GM21619 (cell line): ENCODE results near the gene CD79A.
"Not testable (repeated sequence)": the region's sequence is repeated elsewhere in the genome, so short reads cannot be mapped to it uniquely, and the experiment has no call there.

ENCODE experiments used
- ATAC-seq: cut with Tn5 transposase; IDR thresholded peaks from one replicate; pipeline ENCODE4 v1.9.1; 2021; ENCODE audit not compliant: unreplicated experiment

CD79A gene

GRCh38 chr19:41904118-41904870 is 27.2 kb downstream of the CD79A start:
- no peak for ATAC-seq

- ATAC-seq: no peak
Measured at GRCh38 chr19:41905273-41906002, 28.4 kb downstream of the CD79A start.

- ATAC-seq: no peak
Measured at GRCh38 chr19:41906271-41906670, 29.2 kb downstream of the CD79A start.

DNA sequence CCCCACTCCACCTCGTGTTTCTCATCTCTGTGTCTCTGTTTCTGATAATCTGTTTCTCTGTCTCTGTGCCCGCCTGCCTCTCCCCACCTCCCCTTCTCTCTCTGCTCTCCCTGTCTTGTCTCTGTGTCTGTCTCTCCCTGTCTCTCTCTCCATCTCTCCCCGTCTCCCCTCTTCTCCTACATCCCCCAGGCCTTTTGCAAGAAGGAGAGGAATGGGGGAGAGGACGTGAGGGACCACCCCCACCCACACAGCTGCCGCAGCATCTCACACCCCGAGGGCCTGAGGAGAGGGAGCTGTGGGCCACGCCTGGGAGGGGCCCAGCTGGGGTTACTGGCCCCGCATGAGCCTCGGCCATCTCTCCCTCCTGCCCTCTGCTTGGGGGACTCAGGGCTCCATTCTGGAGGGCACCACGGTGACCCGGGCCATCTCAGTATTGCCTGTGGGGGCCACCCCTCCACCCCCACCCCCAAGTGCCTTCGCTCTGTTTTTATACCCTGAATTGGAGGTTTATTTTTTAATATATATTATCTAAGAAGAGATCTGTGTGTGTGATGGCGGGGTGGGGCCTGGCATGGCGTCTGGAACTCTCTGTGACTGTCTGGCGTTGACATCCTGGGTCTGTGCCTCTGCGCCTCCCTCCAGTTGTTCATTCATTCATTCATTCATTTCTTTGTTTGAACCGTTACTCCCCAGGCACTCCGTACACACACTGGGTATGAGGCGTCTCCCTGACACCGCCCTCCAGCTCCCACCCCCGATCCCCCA is 30.0 kb downstream of the CD79A start:
- no peak for ATAC-seq

DNA sequence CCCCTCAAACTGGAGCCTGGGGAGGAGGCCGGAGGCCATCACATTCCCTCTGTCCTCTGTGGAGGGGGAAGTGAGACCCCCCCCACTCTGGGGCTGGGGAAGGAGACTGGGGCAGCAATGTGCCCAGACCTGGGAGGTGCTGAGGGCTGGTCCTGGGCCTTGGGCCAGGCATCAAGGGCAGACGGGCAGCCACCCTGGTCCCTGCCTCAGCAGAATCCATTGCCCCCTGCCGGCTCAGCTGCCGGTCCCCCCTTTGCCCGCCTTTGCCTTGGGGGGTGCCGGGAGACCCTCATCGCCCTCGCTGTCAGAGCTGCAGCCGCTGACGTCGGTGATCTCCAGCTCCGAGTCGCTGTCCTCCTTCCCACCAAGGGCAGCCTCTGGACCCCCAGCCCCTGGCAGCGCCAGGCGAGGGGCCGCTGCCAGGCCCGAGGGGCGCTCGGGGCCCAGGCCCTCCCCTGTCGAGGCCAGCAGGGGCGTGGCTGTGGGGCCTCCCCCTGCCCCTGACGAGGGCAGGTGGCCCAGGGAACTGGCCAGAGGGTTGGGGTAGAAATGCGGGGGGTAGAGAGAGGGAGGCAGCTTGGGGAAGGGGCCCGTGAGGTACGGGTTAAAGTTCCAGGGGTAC is 31.0 kb downstream of the CD79A start:
- no peak for ATAC-seq

GRCh38 chr19:41908724-41909464 is 31.8 kb downstream of the CD79A start:
- no peak for ATAC-seq

DNA sequence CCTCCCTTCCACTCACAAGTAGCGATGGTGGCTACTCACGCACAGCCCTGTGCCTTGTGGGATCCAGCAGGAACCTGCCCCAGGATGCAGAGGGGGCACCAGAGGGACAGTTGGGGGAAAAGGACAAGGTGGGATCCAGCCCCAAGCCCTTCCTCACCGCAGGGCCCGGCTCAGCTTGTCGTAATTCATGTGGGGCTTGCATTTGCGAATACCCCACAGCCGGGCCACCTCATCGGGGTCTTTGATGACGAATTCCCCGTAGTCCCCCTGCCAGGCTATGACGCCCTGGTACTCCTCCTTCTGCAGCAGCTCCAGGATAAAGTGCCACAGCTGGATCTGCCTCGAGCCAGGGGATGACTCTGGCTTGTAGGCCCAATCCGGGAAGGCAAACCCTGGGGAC is 32.6 kb downstream of the CD79A start:
- ATAC-seq: no peak

GRCh38 chr19:41910240-41910991 is 33.3 kb downstream of the CD79A start:
- no peak for ATAC-seq

- ATAC-seq: no peak
Measured at GRCh38 chr19:41910992-41911888, 34.2 kb downstream of the CD79A start.

GRCh38 chr19:41911889-41912731 is 35.0 kb downstream of the CD79A start:
- no peak for ATAC-seq

DNA sequence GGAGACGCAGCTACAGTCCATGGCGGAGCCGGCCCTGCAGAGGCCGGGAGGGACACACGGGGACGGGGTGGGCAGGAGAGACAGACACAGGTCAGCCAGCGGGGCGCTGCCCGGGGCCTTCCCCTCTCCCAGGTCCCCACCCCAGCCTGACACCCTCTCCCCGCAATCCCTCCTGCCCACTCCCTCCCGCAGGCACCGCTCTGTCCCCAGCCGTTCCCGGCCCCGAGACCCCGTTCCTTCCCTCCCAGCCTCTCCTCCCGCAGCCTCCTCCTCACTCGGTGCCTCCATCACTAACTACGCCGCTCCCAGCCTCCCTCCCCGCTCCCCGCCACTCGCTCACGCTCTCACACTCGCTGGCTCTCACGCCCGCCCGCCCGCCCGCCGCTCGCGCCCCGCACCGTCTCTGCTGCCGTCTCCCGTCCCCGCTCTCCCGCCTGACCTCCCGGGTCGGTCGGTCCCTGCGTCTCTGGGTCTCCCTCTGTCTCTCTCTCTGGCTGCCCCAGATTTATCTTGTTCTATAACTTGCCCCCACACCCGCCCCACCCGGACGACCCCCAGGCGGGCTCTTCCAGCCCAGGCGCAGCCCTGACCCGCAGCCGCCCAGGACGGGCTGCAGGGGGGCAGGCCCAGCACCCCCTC is 35.9 kb downstream of the CD79A start:
- ATAC-seq: no peak

DNA sequence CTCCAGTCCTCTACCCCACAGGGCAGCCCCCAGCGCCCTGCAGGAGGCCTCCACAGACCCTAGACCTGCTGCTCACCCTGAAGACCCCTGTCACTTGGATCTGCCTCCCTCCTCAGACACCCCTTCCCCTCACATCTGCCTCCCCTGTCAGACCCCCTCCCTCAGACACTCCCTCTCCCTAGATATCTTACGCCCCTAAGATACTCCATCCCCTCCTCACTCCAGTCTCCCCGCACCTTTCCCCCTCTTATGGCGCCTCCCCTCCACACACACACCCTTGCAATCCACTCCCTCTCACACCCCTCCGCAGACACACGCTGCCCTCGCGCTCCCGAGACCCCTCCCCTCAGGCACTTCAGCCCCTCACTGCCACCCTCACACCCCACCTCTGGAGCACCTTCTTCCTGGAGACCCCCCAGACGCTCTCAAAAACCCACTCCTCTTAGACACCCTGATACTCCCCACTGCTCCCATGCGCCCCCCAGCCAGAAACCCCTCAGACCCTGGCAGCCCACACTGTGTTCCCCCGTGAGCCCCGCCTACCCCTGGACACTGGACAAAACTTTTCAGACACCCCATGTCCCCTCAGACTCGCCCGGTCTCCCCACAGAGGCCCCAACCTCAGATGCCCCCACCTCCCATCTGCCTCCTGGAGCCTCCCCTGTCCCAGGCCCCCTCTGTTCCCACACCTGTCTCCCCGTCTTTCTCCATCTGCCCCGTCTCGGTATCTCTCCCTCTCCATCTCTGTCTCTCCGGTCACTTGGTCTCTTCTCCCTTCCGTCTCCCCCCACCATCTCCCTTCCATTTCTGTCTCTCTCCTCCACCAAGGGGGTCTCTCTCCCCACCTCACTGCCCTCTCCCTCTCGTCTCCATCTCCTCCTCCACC is 36.7 kb downstream of the CD79A start:
- ATAC-seq: no peak

DNA sequence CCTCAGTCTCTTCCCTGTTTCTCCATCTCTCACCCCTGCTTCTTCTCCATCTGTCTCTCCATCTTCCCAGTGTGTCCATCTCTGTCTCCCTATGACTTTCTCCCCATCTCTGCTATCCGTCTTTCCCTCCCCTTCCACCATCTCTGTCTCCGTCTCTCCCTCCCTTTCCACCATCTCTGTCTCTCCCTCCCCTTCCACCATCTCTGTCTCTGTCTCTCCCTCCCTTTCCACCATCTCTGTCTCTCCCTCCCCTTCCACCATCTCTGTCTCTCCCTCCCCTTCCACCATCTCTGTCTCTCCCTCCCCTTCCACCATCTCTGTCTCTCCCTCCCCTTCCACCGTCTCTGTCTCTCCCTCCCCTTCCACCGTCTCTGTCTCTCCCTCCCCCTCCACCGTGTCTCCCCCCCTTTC is 37.4 kb downstream of the CD79A start:
- ATAC-seq: not testable (repeated sequence)

DNA sequence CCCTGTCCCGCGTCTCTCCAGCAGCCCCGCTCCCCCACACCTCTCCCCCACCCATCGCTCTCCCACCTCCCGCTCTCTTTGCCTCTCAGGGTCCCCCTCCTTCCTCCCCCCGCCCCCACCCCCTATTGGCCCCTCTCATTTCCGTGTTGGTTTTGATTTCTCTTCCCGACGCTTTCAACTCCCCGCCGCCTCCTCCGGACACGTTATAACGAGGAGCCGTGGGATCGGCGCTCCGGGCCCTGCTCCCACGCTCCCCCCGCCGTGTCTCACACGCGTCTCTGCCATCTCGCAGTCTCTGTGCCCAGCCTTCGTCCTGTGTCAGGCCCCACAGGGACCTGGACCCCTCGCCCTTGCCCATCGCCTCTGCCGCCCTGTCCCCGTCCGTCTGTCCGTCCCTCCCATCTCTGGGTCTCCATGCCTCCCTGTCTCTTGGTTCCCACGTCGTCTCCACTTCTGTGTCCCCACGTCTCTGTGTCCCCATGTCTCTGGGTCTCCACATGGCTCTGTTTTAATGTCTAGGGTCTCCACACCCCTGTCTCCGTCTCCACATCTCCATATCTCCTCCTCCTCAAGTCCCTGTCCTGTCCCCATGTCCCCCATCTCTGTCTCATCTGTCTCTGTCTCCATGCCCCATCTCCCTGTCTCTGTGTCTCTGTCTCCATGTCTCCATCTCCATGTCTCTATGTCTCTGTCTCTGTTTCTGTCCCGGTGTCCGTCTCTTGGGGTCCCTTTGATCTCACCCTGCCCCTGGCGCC is 38.1 kb downstream of the CD79A start:
- ATAC-seq: no peak

GRCh38 chr19:41915776-41916414 is 38.8 kb downstream of the CD79A start:
- no peak for ATAC-seq
